ACHN (cell line): ENCODE results near the gene KRT39.
A peak's percentile ranks its signal among the peaks of the same experiment; 100 is the strongest.

Source experiments
- DNase-seq: peaks from one replicate; pipeline ENCODE4 v3.0.0-alpha.2; 2015
- in situ Hi-C: cut with HindIII; loops from 2 replicates; pipeline ENCODE4 v1.10.0; 2017; ENCODE audit warnings: low sequenced_read_pairs, low pct_ligation_motif_present, low pct_unique_long_range_greater_than_20kb

The KRT39 gene

DNA sequence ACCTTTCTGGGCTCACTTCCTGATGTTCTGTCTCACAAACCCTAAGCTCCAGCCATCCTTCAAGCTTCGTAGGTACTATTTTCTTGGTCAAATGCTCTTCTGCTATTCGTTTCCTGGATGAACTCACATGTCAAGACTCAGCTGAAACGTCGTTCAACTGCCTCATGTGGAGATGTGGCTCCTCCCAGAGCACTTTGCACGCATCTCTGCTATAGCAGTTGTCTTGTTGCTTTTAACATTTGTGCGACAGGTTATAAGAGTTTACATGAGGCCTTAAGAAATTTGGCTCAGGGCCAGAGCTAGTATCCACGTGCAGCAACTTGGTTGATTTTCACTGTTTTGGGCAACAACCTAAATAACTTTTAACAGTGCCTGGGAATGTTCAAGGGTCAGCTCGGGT, 20.2 kb upstream of the KRT39 start:
- in situ Hi-C loops, result no loop called here
- no peak for DNase-seq

DNA sequence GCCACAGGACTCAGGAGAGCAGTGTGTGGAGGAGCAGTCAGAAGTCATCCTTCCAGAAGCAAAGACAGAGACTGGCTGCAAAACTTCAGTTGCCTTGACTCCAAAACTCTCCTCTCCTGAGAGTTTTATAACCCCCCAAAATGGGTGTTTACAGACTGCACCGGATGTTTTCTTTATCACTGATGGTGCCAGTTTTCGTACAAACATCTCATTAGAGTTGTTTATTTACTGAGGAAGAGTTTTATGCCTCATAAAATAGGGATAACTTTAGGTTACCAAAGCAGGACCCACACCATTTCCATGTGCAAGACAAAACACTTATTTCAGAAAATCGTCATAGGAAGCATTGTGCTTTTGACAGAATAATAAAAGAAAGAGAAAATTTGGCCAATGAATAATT, 17.5 kb upstream of the KRT39 start, which contains the start of gene KRT40:
KRT40 (minus strand) TSS at position 101 of the 400 bp plus-strand sequence; CDS start at position 48, 53 bp downstream.
- in situ Hi-C loops, result no loop called here
- DNase-seq, result no peak

DNA sequence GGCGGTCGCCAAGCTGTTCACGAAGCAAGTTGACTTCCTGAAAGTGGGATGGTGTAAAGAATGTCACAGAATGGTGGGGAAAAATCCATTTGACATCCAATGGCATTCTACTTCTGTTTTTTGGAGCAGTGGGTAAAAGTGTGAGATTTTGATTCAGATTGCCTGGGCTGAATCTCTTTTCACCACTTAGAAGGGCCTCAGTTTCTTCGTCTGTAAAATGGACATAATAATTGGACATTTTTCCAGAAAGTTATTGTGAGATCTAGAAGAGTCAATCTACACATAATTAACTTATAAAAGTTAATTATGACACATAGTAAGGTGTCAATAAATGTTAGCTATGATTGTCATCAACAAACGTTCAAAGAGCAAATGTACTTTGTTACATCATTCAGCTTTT, 14.4 kb upstream of the KRT39 start:
- no peak for DNase-seq
- in situ Hi-C loops, result no loop called here

DNA sequence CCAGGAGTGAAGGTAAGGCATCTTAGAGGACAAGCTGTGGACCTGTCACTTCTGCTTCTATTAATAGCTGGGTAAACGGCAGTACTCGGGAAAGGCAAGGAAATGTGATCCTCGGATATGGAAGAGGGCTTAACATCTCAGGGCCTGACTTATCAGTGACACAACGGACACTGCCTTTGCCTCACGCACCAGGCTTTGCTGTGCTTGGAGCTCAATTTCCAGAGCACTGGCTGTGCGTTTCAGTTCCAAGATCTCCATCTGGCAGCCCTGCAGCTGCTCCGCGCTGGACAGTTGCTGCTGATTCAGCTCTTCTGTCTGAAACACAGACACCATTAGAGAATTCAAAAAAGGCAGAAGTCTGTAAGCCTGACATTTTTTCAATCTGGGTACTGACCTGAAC, 13.8 kb upstream of the KRT39 start:
- in situ Hi-C loops, result no loop called here
- no peak for DNase-seq

DNA sequence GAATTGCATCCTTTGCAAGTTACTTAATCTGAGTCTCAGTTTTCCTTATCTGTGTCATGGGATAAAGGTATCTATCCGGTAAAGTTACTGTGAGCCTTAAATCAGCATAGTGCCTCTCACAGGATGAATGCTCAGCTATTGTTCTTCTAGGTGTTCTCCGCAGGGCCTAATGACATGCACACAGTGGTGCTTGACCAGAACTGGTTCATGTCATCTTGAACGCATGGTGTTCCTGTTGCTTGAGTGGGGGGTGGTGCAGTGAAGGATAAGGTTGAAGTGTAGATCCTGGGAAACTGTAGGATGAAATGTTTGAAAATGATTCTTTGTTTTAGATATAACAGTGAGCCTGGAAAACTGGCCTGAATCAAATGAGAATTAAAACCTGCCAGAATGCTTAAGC, 13.4 kb upstream of the KRT39 start:
- no peak for DNase-seq
- in situ Hi-C loops, result no loop called here

DNA sequence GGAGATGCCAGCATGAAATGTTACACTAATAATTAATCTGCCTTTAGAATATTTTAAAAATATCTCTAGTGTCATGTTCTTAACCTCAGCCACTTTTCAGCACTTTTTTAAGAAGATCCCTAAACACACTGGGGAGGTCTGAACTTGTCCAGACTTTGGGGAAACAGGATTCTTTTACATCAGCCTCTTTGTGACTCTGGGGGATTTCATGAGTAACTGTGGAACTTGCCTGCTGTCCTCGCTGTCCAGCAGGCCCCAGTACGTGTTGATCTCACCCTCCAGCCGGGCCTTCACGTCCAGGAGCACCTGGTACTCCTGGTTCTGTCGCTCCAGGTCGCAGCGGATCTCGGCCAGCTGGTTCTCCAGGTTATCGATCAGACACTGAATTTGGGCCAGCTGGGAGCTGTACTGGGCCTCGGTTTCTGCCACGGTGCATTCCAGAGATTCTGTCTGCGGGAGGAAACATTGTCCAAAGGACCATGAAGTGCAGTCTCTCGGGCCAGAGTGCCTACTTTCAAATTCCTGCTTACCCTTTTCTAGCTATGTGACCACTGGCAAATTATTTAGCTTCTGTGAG, 11.9 kb upstream of the KRT39 start:
- in situ Hi-C loops, result no loop called here
- no peak for DNase-seq

DNA sequence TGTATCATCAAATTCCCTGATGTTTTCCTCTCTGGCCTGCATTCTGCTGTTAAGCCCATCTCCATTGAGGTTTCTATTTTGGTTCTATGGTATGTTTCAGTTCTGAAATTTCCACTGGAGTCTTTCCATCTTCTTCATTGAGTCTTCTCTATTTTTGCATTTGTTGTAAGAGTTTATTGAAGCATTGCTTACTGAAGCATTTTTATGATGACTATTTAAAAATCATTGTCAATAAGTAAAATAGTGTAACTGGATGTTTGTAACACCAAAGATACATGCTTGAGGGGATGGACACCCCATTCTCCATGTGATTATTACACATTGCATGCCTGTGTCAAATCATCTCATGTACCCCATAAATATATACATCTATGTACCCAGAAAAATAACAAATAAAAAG, 8.8 kb upstream of the KRT39 start:
- in situ Hi-C loops, result no loop called here

DNA sequence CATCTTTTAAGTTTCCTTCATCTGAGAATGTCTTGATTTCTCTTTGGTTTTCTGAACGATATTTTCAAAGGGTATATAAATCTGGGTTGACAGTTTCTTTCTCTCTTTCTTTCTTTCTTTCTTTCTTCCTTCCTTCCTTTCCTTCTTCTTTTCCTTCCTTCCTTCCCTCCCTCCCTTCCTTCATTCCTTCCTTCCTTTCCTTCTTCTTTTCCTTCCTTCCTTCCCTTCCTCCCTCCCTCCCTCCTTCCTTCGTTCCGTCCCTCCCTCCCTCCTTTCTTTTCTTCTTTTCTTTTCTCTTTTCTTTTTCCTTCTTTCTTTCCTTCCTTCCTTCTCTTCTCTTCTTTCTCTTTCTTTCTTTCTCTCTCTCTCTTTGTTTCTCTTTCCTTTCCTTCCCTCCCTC, 7.6 kb upstream of the KRT39 start:
- in situ Hi-C loops, result no loop called here
- DNase-seq, result no peak

More for the DNA sequence above, 8.8 kb upstream of the KRT39 start:
- no peak for DNase-seq

DNA sequence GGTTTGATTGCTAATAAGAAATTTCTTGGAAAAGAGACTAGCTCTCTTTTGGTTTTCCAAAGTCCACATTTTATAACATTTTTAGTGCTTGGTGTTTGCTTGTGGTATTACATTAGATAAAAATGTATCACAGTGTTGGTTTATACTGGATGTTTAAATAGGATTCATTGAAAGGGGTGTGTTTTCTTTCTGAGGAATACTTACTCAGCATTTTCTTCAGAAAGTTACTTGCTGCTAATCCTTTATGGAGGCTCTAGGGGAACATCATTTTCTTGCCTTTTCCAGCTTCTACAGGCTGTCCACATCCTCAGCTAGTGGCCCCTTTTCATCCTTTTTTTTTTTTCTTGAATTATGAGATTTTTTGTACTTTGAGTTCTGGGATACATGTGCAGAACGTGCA, 834 bp upstream of the KRT39 start:
- in situ Hi-C loops, result no loop called here

DNA sequence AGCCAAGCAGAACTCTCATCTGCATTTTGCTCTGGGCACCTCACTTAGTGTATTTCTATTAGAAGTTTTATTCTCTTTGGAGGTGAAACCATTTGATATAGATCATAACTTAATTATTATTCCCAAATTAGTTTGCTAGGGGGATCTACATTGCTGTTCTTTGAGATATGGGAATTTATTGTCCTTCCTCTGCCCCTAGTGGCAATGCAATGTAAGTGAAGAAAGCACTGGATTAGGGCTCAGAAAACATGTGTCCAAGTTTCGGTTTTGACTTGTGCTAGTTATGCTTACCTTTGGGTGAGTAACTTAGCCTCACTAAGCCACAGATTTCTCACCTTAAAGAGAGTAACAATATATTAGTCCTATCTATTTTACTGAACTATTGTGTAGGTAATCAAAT, 2.9 kb downstream of the KRT39 start:
- in situ Hi-C loops, result no loop called here
- peak; percentile 50 for DNase-seq

More for the DNA sequence above, 834 bp upstream of the KRT39 start:
- DNase-seq, result no peak

DNA sequence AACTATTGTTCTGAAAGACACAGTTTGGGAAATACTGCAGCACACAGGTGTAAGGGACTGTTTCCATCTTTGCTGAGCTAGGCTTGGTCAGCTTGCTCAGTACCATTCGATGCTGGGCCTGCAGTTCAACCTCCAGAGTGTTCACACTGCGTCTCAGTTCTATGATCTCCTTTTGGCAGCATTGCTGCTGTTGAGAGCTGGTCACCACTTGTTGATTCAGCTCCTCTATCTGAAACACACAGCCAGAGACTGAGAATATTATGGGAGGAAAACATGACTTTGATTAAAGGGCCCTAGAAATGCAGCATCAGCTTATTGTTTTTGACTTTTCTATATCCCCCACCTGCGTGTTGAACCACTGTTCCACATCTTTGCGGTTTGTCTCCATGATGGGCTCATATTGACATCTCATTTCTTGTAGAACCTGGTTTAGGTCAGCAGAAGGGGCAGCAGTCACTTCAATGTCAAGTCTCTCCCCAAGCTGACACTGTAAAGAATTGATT, 4.6 kb downstream of the KRT39 start:
- in situ Hi-C loops, result no loop called here
- no peak for DNase-seq

DNA sequence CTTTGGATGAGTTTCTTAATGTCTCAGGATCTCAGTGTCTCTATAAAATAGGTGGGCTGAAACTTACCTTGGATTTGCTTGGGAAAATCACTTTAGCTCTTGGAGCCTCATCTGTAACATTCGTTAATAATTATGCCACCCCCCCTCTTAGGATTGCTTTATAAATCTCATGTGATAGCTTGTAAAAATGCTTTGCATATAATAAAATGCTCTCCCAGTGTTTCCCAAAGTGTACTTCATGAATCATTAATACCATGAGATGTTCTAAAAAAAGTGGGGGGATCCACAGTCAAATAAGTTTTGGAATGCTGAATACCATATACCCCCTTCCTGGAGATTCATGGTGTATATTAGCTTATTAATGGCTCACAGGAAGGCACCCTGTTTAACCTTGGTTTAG, 5.2 kb downstream of the KRT39 start:
- DNase-seq, result no peak
- in situ Hi-C loops, result no loop called here

DNA sequence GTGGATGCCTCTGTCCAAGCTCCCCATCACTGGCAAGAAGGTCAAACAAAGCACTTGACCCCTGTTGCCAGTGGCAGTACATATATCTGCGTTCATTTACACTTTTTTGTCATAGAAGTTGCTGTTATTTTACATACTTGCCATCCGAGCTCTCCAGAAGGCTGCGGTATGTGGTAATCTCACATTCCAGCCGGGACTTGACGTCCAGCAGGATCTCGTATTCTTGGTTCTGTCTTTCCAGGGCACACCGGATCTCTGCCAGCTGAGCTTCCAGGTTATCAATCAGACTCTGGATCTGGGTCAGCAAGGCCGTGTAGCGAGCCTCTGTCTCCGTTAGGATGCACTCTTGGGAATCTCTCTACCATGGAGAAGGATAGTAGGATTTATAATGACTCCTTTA, 6.6 kb downstream of the KRT39 start:
- DNase-seq, result no peak
- in situ Hi-C loops, result no loop called here

DNA sequence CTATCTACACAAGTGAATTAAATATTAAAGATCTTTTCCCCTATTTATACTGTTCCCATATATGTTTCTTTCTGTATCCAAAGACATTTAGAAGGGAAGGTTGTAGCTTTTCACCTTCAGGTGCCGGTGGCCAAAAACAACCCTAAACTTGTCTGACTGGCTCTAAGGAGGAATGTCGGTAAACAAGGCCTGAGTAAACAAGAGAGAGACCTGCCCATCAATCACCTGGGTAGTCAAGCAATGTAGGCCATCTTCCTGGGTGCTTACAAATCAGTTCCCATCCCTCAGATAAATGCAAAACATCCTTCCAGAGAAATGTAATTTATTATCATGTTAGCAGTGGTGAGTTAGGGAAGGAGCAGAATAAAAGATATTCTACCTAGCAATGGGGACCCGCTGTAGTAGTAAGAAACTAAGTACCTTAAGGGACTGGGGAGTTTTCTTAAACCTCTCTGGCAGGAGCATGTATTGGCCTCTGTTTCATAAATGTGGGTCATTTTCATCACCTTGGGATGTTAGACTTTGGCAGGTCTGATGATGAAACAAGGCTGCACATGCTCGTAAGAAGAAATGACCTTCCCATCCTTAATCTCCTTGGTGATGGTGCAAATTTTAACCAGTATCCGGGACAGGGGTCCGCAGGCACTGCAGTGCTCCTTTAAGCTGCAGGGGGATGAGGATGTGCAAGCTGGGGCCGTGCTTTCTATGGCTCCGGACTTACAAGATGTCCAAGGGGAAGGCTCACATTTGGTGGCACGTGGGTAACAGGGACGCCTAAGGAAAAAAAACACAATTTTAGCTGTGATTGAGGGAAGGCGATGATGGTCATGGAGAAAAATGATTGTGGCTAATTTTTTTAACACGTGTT, 8.4 kb downstream of the KRT39 start:
- in situ Hi-C loops, result no loop called here

DNA sequence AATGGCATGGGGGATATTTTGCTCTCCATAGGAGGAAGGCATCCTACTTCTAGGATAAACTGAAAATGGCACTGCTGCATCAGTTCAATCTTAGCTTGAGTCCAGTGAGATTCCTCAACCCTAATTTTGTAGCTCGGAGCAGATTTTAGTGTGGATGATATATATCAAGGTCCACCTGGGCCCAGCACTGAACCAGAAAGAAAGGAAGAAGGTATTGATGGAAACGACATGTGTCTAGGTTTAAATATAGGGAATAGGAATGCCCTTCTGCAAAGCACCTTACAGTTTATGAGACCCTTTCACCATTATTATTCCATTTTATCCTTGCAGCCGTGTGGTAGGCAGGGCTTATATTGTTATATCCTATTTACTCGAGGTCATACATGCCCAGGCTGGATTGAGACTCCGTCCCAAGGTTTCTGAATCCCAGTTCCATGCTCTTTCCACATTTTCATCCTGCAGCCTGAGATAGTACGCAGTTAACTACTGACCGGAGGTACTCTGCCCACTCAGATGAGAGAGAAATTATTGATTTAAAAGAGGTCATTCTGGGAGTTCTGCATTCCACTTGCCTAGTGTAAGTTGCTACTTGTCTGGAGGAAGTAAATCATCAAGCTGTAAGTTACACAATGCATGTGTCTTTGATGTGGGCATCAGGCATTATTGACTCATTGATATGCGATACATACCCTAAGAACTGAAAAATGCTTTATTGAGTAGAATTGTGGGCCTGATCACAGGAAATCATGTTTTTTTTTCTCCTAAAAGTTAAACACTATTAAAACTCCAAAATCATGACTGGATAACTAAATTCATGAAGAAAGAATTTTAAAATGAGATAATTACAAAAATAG, 10.1 kb downstream of the KRT39 start:
- in situ Hi-C loops, result no loop called here

More for the DNA sequence above, 8.4 kb downstream of the KRT39 start:
- DNase-seq, result no peak

DNA sequence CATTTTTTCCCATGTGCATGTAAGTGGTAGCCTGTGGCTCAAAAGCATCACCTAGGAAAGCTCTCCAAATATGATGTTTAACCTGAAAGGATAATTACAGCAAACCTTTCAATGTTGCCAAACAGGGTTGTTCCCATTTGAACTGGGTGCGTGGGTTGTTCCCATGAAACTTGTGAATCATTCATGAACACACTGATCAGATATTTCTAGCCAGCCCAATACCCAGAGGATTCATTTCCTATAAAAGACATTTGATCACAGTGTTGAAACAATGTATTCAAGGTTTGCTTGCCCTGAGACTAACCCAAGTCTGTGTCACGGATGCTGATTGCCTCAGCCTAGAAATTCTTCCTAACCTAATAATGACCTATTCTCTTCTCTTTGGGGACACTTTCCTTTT, 12.9 kb downstream of the KRT39 start:
- in situ Hi-C loops, result no loop called here

More for the DNA sequence above, 10.1 kb downstream of the KRT39 start:
- DNase-seq, result no peak

DNA sequence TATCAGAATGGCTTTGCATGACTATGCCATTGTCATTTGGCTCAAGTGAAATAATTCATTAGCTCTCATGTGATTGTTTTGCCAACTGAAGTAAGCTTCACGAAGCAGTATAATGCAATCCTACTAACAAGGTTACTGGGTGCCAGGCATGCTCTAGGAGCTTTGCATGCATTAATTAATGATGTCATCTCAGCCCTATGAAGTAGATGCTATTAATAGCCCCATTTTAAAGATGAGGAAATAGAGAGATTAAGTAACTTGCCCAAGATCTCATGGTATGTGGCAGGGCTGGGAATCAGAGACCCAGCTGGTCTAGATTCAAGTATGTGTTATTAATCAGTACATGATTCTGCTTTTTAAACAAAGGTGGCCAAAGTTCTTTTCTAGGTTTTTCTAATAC, 14.1 kb downstream of the KRT39 start:
- no peak for DNase-seq
- in situ Hi-C loops, result no loop called here

More for the DNA sequence above, 12.9 kb downstream of the KRT39 start:
- no peak for DNase-seq

DNA sequence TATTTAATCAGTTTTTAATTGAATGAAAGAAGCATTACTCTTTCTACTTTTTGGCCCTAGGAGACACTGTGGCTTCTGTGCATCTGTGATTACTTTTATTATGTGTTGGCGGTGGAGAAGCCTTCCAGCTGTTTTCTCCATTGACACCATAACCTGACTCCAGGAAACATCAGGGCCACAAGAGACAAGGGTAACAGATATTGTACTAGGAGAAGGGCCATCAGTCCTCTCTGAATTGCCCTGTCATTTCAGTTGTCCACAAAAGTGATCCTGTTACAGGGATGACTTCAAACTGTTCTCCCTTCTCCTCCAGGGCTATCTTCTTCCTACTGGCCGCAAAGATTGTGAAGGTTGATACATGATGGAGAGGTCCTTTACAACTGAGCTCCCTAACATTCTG, 14.6 kb downstream of the KRT39 start:
- in situ Hi-C loops, result no loop called here
- no peak for DNase-seq

DNA sequence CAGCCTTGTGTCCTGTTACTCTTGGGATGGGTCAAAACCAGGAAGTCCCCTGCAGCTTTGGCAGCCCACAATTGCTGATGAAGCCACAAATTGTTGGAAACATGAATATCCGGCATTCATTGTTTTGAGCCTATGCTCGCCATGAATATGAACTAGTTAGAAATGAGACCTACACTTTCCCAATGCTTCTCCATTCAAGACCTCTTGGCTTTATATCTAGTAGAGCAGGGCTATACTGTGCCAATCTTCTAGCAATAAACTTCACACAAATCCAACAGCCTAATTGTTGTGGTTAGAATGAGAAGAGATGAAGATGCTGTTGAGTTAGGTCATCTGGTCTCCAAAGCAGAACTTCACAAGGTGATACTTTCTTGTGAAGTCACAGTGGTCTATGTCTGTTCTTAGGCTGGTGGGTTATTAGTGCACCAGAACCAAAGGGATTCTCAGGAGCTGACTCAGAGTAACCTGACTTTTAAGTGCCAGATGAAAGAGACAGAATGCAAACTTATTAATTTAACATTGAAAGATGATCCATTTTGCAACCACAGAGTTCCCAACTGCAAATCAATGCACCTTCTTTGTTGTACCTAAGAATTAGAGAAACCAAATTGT, 15.6 kb downstream of the KRT39 start:
- DNase-seq, result no peak
- in situ Hi-C loops, result no loop called here
